GM19023 (cell line): ENCODE data around the gene ZNF646.

Experiments used
- ATAC-seq: cut with Tn5 transposase; IDR thresholded peaks from one replicate; pipeline ENCODE4 v1.9.1; 2021; ENCODE audit warnings: mild to moderate bottlenecking, moderate library complexity; ENCODE audit not compliant: unreplicated experiment

ZNF646 gene

GRCh38 chr16:31128711-31129567 lies 54.7 kb downstream of the ZNF646 start:
- ATAC-seq, result no peak

GRCh38 chr16:31129568-31130335 lies 55.5 kb downstream of the ZNF646 start:
- ATAC-seq, result no peak

- no peak for ATAC-seq
These were observed 56.2 kb downstream of the ZNF646 start for GRCh38 chr16:31130336-31130891.

GRCh38 chr16:31130899-31131298 lies 56.7 kb downstream of the ZNF646 start:
- ATAC-seq, result no peak

- ATAC-seq, result no peak
These were observed 57.2 kb downstream of the ZNF646 start for GRCh38 chr16:31131416-31131815.

GRCh38 chr16:31131841-31132271 lies 57.6 kb downstream of the ZNF646 start:
- no peak for ATAC-seq

- no peak for ATAC-seq
These were observed 58.2 kb downstream of the ZNF646 start for GRCh38 chr16:31132303-31132979.

GRCh38 chr16:31133046-31133501 lies 58.9 kb downstream of the ZNF646 start:
- ATAC-seq, result no peak
